Activated naive CD4-positive, alpha-beta T cell treated with anti-CD3 and anti-CD28 coated beads, Interleukin-2, amount 50 U/mL, for 24 hours (primary cell): ENCODE data around the gene PRKN.
"Not testable (repeated sequence)": the region's sequence is repeated elsewhere in the genome, so short reads cannot be mapped to it uniquely, and the experiment has no call there.

Experiments
- H3K27ac Mint-ChIP-seq: one replicate; pipeline ENCODE4 v1.8.0; 2021; ENCODE audit warnings: mild to moderate bottlenecking, mixed read lengths
- H3K27me3 Mint-ChIP-seq: one replicate; pipeline ENCODE4 v1.8.0; 2021; ENCODE audit warnings: mixed read lengths
- H3K36me3 Mint-ChIP-seq: one replicate; pipeline ENCODE4 v1.8.0; 2021; ENCODE audit warnings: mixed read lengths
- H3K4me1 Mint-ChIP-seq: one replicate; pipeline ENCODE4 v1.8.0; 2021; ENCODE audit warnings: mixed read lengths
- H3K4me3 Mint-ChIP-seq: one replicate; pipeline ENCODE4 v1.8.0; 2021; ENCODE audit warnings: mild to moderate bottlenecking, mixed read lengths
- H3K9me3 Mint-ChIP-seq: one replicate; pipeline ENCODE4 v1.8.0; 2021; ENCODE audit warnings: mixed read lengths

PRKN gene

GRCh38 chr6:161347125-161347524, 1380.4 kb downstream of the PRKN start:
- H3K9me3 Mint-ChIP-seq: no peaks in the 10 kb centered on the region
- H3K27me3 Mint-ChIP-seq: no peaks in the 10 kb centered on the region
- no peak overlapping the region for H3K4me3 Mint-ChIP-seq
- H3K27ac Mint-ChIP-seq: no peak overlapping the region
- H3K4me1 Mint-ChIP-seq: no peaks in the 10 kb centered on the region
- H3K36me3 Mint-ChIP-seq: no peaks in the 10 kb centered on the region

- Mint-ChIP-seq H3K4me1 (no peaks in the 10 kb centered on the region), H3K27ac (no peak overlapping the region), H3K27me3 (no peaks in the 10 kb centered on the region), H3K4me3 (no peak overlapping the region), H3K9me3 (no peaks in the 10 kb centered on the region), H3K36me3 (no peaks in the 10 kb centered on the region)
Observed at GRCh38 chr6:161346717-161347116, 1380.8 kb downstream of the PRKN start.

GRCh38 chr6:161344626-161345025, 1382.9 kb downstream of the PRKN start:
- Mint-ChIP-seq H3K4me3 (no peak overlapping the region), H3K27ac (no peak overlapping the region), H3K4me1 (no peaks in the 10 kb centered on the region), H3K27me3 (no peaks in the 10 kb centered on the region), H3K36me3 (no peaks in the 10 kb centered on the region), H3K9me3 (no peaks in the 10 kb centered on the region)

- no peaks in the 10 kb centered on the region for H3K4me1 Mint-ChIP-seq
- no peak overlapping the region for H3K4me3 Mint-ChIP-seq
- H3K27ac Mint-ChIP-seq: no peak overlapping the region
- H3K27me3 Mint-ChIP-seq: no peaks in the 10 kb centered on the region
- H3K36me3 Mint-ChIP-seq: no peaks in the 10 kb centered on the region
- no peaks in the 10 kb centered on the region for H3K9me3 Mint-ChIP-seq
Observed at GRCh38 chr6:161342039-161342438, 1385.5 kb downstream of the PRKN start.

- H3K27me3 Mint-ChIP-seq: no peaks in the 10 kb centered on the region
- H3K27ac Mint-ChIP-seq: no peak overlapping the region
- H3K4me3 Mint-ChIP-seq: no peak overlapping the region
Observed at GRCh38 chr6:161341638-161342037, 1385.9 kb downstream of the PRKN start.

GRCh38 chr6:161338015-161338414, 1389.6 kb downstream of the PRKN start:
- H3K9me3 Mint-ChIP-seq: no peaks in the 10 kb centered on the region
- H3K4me1 Mint-ChIP-seq: no peaks in the 10 kb centered on the region
- no peaks in the 10 kb centered on the region for H3K36me3 Mint-ChIP-seq
- no peak overlapping the region for H3K27ac Mint-ChIP-seq
- no peak overlapping the region for H3K4me3 Mint-ChIP-seq
- H3K27me3 Mint-ChIP-seq: no peaks in the 10 kb centered on the region

More at GRCh38 chr6:161341638-161342037, 1385.9 kb downstream of the PRKN start:
- H3K9me3 Mint-ChIP-seq: no peaks in the 10 kb centered on the region
- no peaks in the 10 kb centered on the region for H3K4me1 Mint-ChIP-seq
- no peaks in the 10 kb centered on the region for H3K36me3 Mint-ChIP-seq

- no peak overlapping the region for H3K27ac Mint-ChIP-seq
- H3K4me3 Mint-ChIP-seq: no peak overlapping the region
- no peaks in the 10 kb centered on the region for H3K36me3 Mint-ChIP-seq
- no peaks in the 10 kb centered on the region for H3K9me3 Mint-ChIP-seq
- no peaks in the 10 kb centered on the region for H3K4me1 Mint-ChIP-seq
- no peaks in the 10 kb centered on the region for H3K27me3 Mint-ChIP-seq
Observed at GRCh38 chr6:161336479-161336878, 1391.1 kb downstream of the PRKN start.

- Mint-ChIP-seq H3K4me3 (no peak overlapping the region), H3K9me3 (no peaks in the 10 kb centered on the region), H3K27me3 (no peaks in the 10 kb centered on the region), H3K36me3 (no peaks in the 10 kb centered on the region), H3K4me1 (no peaks in the 10 kb centered on the region), H3K27ac (no peak overlapping the region)
Observed at GRCh38 chr6:161333410-161333809, 1394.2 kb downstream of the PRKN start.

- H3K4me3 Mint-ChIP-seq, H3K27ac Mint-ChIP-seq, H3K4me1 Mint-ChIP-seq, H3K9me3 Mint-ChIP-seq, H3K27me3 Mint-ChIP-seq, H3K36me3 Mint-ChIP-seq: not testable (repeated sequence)
Observed at GRCh38 chr6:161331402-161332081, 1396.0 kb downstream of the PRKN start.

GRCh38 chr6:161327360-161327953, 1400.1 kb downstream of the PRKN start:
- H3K4me3 Mint-ChIP-seq: no peak overlapping the region
- H3K9me3 Mint-ChIP-seq: peaks cover 5% of the 10 kb centered on the region
- no peak overlapping the region for H3K27ac Mint-ChIP-seq
- H3K27me3 Mint-ChIP-seq: peaks cover 5% of the 10 kb centered on the region
- H3K36me3 Mint-ChIP-seq: peaks cover 3% of the 10 kb centered on the region
- H3K4me1 Mint-ChIP-seq: no peaks in the 10 kb centered on the region

- no peaks in the 10 kb centered on the region for H3K4me1 Mint-ChIP-seq
- H3K36me3 Mint-ChIP-seq: peaks cover 3% of the 10 kb centered on the region
- no peak overlapping the region for H3K4me3 Mint-ChIP-seq
- peaks cover 10% of the 10 kb centered on the region for H3K9me3 Mint-ChIP-seq
- no peak overlapping the region for H3K27ac Mint-ChIP-seq
- H3K27me3 Mint-ChIP-seq: peaks cover 5% of the 10 kb centered on the region
Observed at GRCh38 chr6:161319231-161319630, 1408.3 kb downstream of the PRKN start.

GRCh38 chr6:161318456-161318855, 1409.1 kb downstream of the PRKN start:
- Mint-ChIP-seq H3K36me3 (peaks cover 3% of the 10 kb centered on the region), H3K27me3 (peaks cover 5% of the 10 kb centered on the region), H3K9me3 (peaks cover 10% of the 10 kb centered on the region), H3K4me1 (no peaks in the 10 kb centered on the region), H3K27ac (no peak overlapping the region), H3K4me3 (no peak overlapping the region)

GRCh38 chr6:161316531-161316930, 1411.0 kb downstream of the PRKN start:
- no peaks in the 10 kb centered on the region for H3K36me3 Mint-ChIP-seq
- H3K27me3 Mint-ChIP-seq: no peaks in the 10 kb centered on the region
- no peak overlapping the region for H3K4me3 Mint-ChIP-seq
- H3K9me3 Mint-ChIP-seq: peaks cover 5% of the 10 kb centered on the region
- no peaks in the 10 kb centered on the region for H3K4me1 Mint-ChIP-seq
- H3K27ac Mint-ChIP-seq: no peak overlapping the region

GRCh38 chr6:161315246-161315917, 1412.2 kb downstream of the PRKN start:
- H3K4me3 Mint-ChIP-seq, H3K27me3 Mint-ChIP-seq, H3K27ac Mint-ChIP-seq, H3K4me1 Mint-ChIP-seq, H3K36me3 Mint-ChIP-seq, H3K9me3 Mint-ChIP-seq: not testable (repeated sequence)

- not testable (repeated sequence) for H3K27ac Mint-ChIP-seq, H3K27me3 Mint-ChIP-seq, H3K36me3 Mint-ChIP-seq
Observed at GRCh38 chr6:161314541-161315245, 1412.9 kb downstream of the PRKN start.

GRCh38 chr6:161313940-161314509, 1413.5 kb downstream of the PRKN start:
- no peaks in the 10 kb centered on the region for H3K36me3 Mint-ChIP-seq
- H3K4me3 Mint-ChIP-seq: no peak overlapping the region
- no peaks in the 10 kb centered on the region for H3K4me1 Mint-ChIP-seq
- peaks cover 5% of the 10 kb centered on the region for H3K9me3 Mint-ChIP-seq
- H3K27ac Mint-ChIP-seq: no peak overlapping the region
- H3K27me3 Mint-ChIP-seq: no peaks in the 10 kb centered on the region

More at GRCh38 chr6:161314541-161315245, 1412.9 kb downstream of the PRKN start:
- not testable (repeated sequence) for H3K4me1 Mint-ChIP-seq, H3K9me3 Mint-ChIP-seq, H3K4me3 Mint-ChIP-seq
